NOMO-1 treated with dmso at 0.1 percent for 144 hours (cell line): ENCODE measurements around the gene TMEM163.
"Not testable (repeated sequence)": the region's sequence is repeated elsewhere in the genome, so short reads cannot be mapped to it uniquely, and the experiment has no call there.

ENCODE experiments used
- DNase-seq: peaks from one replicate; lab custom pipeline; 2025; ENCODE audit not compliant: unreplicated experiment; lab: John Stamatoyannopoulos, UW

Gene TMEM163

DNA sequence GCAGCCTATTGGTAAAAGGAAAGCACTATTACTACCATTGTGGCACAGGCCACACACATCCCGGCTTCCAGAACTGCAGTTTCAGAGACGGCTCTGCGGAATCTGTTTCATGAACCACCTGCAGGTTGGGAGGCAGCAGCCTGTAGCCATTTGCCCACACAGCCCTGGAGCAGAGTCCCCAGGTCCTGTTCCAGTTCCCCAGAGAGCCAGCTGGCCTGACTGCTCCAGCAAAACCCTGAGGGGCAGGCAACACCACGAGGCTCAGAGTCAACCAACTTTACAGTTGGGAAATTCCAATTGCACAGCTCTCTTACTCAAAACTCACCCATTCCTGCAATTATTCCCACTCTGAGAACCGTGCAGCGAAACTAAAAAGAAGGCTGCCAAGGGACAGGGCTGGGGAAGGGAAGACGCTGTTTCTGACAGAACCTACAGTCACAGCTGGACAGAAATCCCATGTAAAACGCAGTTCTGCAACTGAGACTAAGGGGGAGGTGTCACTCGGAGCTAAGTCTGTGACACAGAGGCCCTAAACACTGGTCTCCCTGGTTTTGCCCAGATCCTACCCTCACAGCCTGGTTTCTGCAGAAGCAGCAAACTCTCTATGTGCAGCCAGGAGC lies 219.4 kb downstream of the TMEM163 start:
- no peak for DNase-seq

GRCh38 chr2:134498654-134499053 lies 220.1 kb downstream of the TMEM163 start:
- no peak for DNase-seq

GRCh38 chr2:134493797-134494196 lies 225.0 kb downstream of the TMEM163 start:
- no peak for DNase-seq

- DNase-seq = no peak
Observed at GRCh38 chr2:134491771-134492441, 226.9 kb downstream of the TMEM163 start.

DNA sequence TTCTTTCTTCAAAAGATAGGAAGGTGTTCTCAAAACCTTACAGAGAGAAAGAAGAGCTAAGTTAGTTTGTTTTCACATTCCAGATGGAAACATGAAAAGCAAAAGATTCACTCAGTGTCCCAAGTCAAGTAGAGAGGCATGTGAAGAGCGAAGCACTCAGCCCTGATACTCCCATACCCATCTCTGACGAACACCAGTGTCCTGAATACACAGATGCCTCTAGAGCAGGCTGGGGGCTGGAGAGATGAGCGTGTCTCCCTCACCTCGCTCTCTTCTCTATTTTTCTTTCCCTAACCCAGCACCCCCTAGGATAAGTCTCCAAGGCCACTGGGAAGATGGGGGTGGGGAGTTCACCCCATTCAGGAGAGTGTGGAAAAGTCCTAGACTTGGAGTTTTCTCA lies 227.8 kb downstream of the TMEM163 start:
- no peak for DNase-seq

- DNase-seq = no peak
Observed at GRCh38 chr2:134490559-134490958, 228.2 kb downstream of the TMEM163 start.

DNA sequence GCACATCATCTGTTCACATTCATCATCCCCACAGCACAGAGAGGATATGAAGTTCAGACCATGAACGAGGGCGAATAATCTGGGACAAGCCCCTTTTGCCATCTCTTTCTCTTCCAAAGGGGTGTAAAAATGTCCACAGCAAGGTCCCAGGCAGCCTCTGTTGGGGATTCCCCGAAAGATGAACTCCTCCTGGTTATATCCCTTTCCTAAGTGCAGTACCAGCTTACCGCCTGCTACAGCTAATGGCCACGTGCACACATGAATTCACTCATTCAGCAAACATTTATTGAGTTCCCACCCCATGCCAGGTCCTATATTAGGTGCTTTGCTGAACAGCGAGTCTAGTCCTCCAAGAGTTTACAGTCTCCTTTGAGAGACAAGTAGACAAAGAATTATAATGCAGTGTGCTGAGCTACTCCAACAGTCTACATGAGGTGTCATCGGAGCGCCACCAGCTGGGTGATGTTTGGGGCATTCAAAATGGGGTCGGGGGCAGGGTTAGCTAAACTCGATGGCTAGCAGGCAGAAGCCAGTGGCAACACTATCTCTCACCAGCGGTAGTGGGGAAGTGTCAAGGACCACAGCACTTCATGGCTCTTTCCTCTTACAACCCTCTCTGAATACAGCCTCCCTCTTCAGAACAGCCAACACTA lies 228.9 kb downstream of the TMEM163 start:
- DNase-seq = no peak

GRCh38 chr2:134482766-134483340 lies 235.9 kb downstream of the TMEM163 start:
- DNase-seq = no peak

GRCh38 chr2:134482131-134482723 lies 236.6 kb downstream of the TMEM163 start:
- no peak for DNase-seq

DNA sequence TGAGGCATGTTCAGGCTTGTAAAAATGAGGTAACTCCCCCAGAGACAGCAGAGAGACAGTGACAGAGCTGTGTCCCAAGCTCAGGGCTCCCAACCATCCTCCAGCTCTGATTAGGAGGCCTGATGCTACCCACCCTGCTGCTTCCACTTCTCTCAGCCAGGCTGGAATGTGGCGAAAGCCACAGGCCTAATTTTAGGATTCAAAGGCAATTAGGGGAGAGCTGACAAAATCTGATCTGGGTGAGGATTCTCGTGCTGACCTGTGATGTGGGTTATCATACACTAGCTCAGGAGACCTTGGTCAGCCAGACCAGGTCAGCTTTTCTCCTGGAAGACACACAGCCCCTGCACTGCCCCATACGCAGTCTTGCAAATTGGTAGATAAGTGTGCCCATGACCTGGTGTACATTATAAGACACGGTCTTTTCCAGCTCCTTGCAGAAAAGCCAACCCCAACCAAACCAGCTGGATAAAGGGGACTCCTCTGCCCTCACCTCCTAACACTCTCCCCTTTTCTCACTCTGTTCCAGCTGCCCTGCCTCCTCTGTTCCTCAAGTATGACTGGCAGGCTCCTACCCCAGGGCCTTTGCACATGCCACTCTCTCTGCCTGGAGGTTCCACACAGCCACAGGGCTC lies 239.0 kb downstream of the TMEM163 start:
- no peak for DNase-seq

- not testable (repeated sequence) for DNase-seq
Observed at GRCh38 chr2:134476982-134477381, 241.8 kb downstream of the TMEM163 start.

DNA sequence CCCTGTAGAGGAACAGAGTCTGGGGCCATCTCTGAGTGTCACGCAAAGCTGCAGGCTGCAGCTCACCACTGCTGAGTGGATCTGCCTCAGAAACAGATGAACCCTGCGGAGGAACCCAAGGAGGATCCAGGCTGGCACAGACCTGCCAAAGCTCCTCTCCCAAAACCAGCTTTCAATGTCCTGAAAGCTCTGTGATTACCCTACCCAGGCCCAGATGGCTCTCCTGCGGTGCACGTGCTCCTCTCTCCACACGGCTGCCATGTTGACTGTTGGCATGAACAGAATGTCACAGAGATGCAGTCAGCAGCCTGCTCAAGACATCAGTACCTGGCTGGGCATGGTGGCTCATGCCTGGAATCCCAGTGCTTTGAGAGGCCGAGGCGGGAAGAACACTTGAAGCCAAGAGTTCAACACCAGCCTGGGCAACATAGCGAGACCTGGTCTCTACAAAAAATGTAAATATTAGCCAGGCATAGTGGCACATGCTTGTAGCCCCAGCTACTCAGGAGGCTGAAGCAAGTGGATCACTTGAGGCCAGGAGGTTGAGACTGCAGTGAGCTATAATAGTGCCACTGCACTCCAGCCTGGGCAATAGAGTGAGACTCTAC lies 248.1 kb downstream of the TMEM163 start:
- no peak for DNase-seq

- DNase-seq = no peak
Observed at GRCh38 chr2:134469516-134470115, 249.2 kb downstream of the TMEM163 start.

- DNase-seq = no peak
Observed at GRCh38 chr2:134468776-134469175, 250.0 kb downstream of the TMEM163 start.

- DNase-seq = no peak
Observed at GRCh38 chr2:134468164-134468563, 250.6 kb downstream of the TMEM163 start.

- DNase-seq = no peak
Observed at GRCh38 chr2:134466141-134466540, 252.7 kb downstream of the TMEM163 start.

- DNase-seq = no peak
Observed at GRCh38 chr2:134465228-134466105, 253.3 kb downstream of the TMEM163 start.

GRCh38 chr2:134463699-134464022 lies 255.1 kb downstream of the TMEM163 start:
- DNase-seq = no peak
